HG03342 (cell line): ENCODE measurements around the gene CACNA2D3.
"Not testable (repeated sequence)": the region's sequence is repeated elsewhere in the genome, so short reads cannot be mapped to it uniquely, and the experiment has no call there.

Experiments
- ATAC-seq: cut with Tn5 transposase; IDR thresholded peaks from one replicate; pipeline ENCODE4 v1.9.1; 2021; ENCODE audit warnings: mild to moderate bottlenecking, moderate library complexity; ENCODE audit not compliant: unreplicated experiment

The CACNA2D3 gene

GRCh38 chr3:54122324-54123002, at the start of gene CACNA2D3:
Gene CACNA2D3 (plus strand): TSS chr3:54122552.
- ATAC-seq = no peak

- ATAC-seq = no peak
Measured at GRCh38 chr3:54073386-54073785, 49.0 kb upstream of the CACNA2D3 start.

- no peak for ATAC-seq
Measured at GRCh38 chr3:54079314-54079713, 43.0 kb upstream of the CACNA2D3 start.

DNA sequence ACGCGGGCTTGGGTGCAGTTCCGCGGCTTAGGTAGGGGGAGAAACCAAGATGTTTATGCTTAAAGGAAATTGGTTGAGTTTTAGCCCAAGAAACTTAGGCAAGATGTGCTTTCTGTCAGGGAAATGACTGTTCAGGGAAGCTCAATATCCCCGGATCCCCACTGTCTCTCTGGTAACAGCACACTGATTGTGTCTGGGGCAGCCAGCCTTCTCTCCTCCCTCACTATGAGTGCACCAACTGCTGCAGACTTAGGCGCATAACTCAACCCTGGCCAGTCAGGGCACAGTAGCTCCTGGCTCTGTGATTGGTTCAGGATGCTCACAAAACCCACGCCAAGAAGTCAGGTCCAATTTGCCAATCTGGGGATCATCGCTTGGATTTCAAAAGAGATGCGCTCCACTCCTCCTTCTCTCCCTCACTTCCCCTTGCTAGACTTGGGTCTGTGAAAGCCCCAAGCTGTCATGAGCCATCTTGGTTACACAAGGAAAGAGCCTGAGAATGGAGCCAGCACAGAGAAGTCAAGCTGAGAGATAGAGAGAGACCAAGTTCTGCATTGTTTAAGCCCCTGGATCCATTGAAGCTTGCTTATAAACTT, 42.5 kb upstream of the CACNA2D3 start:
- no peak for ATAC-seq

- ATAC-seq = no peak
Measured at GRCh38 chr3:54083921-54084320, 38.4 kb upstream of the CACNA2D3 start.

- no peak for ATAC-seq
Measured at GRCh38 chr3:54085936-54086335, 36.4 kb upstream of the CACNA2D3 start.

DNA sequence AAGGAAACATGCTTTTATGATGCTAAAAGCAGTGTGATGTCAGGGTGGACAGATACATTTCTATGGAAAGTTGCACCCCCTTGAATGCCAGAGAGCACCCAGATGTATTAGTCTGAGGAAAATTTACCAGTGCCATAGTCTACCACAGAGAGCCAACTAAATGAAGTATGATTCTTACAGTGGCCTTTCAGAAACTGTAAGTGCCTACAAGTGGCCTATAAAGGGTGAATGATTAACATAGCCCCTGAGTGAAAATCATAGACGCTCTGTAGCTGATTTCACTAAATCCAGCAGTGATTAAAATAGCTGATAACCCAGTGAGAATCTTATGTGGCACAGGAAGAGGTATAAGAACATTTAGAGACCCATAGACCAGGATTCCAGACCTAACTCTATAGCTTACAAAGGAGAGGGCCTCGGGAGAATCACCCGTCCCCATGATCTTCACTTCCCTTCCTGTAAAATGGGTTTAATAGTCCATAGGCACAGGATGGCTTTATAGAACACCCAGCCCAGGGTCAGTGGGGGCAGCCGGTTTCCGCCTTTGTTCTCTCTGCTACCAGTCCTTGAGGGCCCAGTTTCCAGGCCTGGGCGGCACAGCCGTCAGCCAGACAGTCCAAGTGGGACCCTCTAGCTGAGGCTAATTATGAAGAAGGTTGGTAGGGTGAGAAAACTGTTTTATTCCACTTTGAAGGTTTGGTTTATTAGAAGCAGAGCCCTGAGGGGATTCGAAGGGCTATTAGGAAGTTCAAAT, 35.5 kb upstream of the CACNA2D3 start:
- ATAC-seq = no peak

- no peak for ATAC-seq
Measured at GRCh38 chr3:54087581-54088410, 34.6 kb upstream of the CACNA2D3 start.

- no peak for ATAC-seq
Measured at GRCh38 chr3:54093491-54094248, 28.7 kb upstream of the CACNA2D3 start.

DNA sequence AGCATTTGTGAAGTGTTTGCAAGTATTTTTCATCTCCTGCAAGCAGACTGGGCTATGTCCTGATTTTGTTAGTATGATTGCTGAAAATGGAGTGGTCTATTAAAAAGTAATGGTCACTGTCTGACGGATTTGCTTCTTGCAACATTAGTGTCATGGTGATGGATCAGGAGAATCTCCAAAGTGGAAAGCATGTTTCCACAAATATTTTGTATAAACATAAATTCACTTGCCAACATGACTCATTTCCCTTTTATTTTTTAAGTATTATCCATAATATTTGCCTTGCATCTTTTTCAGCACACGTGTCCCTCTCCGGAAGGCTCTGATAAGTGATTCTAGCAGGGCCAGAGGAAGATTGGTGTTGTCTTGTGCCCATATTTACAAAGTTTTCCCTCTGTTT, 27.4 kb upstream of the CACNA2D3 start:
- no peak for ATAC-seq

- no peak for ATAC-seq
Measured at GRCh38 chr3:54099381-54099780, 23.0 kb upstream of the CACNA2D3 start.

- no peak for ATAC-seq
Measured at GRCh38 chr3:54104084-54104483, 18.3 kb upstream of the CACNA2D3 start.

- not testable (repeated sequence) for ATAC-seq
Measured at GRCh38 chr3:54116129-54116528, 6.2 kb upstream of the CACNA2D3 start.

GRCh38 chr3:54120657-54121413, 1.5 kb upstream of the CACNA2D3 start:
- ATAC-seq = peak; percentile 73

DNA sequence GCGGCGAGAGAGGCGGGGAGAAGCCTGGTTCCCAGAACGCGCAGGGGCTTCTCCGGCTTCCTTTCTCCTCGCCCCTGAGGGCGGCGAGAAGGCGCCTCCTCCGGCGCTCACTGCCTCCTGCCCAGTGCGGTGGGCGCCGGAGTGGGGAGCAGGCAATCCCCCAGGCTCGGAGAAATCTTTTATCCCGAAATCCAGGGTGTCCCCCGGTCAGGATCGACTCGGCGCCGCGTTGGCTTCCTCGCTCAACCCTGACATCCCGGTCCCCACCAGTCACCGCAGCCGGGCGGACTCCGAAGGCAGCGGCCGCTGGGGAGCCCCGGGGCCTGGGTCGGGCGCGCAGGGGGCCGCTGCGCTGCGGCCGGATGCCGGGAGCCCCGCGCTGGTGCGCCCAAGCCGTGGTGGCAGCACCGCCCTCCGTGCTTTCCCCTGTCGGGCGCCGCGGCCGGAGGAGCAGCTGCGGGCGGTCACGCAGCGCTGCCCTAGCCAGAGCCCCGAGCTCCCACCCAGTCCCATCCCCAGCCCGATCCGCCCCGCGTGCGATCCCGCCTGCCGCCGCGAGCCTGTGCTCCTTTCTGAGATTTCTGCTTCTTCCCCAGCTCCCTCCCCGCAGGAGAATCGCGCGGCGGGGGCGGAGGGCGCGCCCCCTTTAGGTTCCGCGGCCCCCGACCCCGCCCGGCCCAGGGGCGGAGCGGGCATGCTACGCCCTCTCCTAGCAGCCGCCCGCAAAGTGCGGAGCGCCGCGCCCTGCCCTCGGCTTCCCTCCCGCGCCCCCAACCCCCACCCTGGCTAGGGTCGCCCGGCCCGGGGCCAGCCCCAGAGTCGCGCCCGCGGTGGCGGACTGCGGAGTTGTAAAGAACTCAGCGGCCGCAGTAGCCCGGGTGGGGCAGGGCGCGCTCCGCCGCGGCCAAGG, 683 bp upstream of the CACNA2D3 start:
- no peak for ATAC-seq

GRCh38 chr3:54123003-54123775, 837 bp downstream of the CACNA2D3 start:
- ATAC-seq = no peak

DNA sequence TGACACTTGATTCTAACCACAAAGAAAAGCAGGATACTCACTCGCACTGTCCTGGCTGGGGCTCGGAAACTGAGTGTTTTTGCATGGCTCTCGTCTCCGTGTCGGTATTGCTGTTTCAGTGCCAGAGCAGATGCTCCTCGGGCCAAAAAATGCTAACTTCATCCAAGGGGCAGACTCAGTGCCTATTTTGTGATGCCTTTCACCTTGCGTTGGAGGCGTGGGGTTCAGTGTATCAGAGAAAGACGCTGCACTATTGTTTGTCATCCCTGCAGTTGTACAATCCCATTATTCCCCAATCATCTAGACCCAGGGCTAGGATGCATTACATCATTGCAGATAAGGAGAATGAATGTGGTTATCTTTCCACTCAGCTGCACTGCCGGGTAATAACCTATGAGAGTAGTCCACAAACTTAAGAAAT, 1.4 kb downstream of the CACNA2D3 start:
- no peak for ATAC-seq

- no peak for ATAC-seq
Measured at GRCh38 chr3:54125300-54125699, 2.9 kb downstream of the CACNA2D3 start.
